Measurements from ENCODE around the gene MEI1.
"Not testable (repeated sequence)": the region's sequence is repeated elsewhere in the genome, so short reads cannot be mapped to it uniquely, and the experiment has no call there.

MEI1 gene

GRCh38 chr22:41833369-41834004 is 134.2 kb downstream of the MEI1 start:
- H3K4me3 ChIP-seq (IDR thresholded peaks at IDR 0.05; ENCODE audit: insufficient read depth, low read depth, low read length) = no peak overlapping the region
- TF ChIP-seq CTCF (conservative IDR thresholded peaks at IDR 0.05; ENCODE audit: low read depth, low read length) = no peak
- 0 out of 2 replicates have a peak, but pooled peaks cover 5% of the 10 kb centered on the region for H4K20me1 ChIP-seq (ENCODE audit: insufficient read depth)
- peaks cover 49% of the 10 kb centered on the region for H3K4me1 ChIP-seq (ENCODE audit: low read depth, poor library complexity, severe bottlenecking)
- H3K79me2 ChIP-seq (ENCODE audit: insufficient read depth, low read depth) = peaks cover 49% of the 10 kb centered on the region
- peak overlapping the region; percentile 90 for H3K9ac ChIP-seq
- H3K4me2 ChIP-seq = peak overlapping the region; percentile 85
- H3K27me3 ChIP-seq (ENCODE audit: insufficient read depth, low read depth) = no peaks in the 10 kb centered on the region
- peak overlapping the region; percentile 77 for H3K27ac ChIP-seq
- peaks cover 6% of the 10 kb centered on the region; the same call in 1 of the 2 replicates for H3K36me3 ChIP-seq (ENCODE audit: insufficient read depth)
- peak overlapping the region; percentile 19; the same call in 1 of the 2 replicates for H2AFZ ChIP-seq (ENCODE audit: low read depth)

- peak overlapping the region; percentile 90 for H3K9ac ChIP-seq
- peak overlapping the region; percentile 19; the same call in 1 of the 2 replicates for H2AFZ ChIP-seq (ENCODE audit: low read depth)
- 0 out of 2 replicates have a peak, but pooled peaks cover 5% of the 10 kb centered on the region for H4K20me1 ChIP-seq (ENCODE audit: insufficient read depth)
- peak overlapping the region; percentile 85 for H3K4me2 ChIP-seq
- peaks cover 56% of the 10 kb centered on the region for H3K79me2 ChIP-seq (ENCODE audit: insufficient read depth, low read depth)
- H3K36me3 ChIP-seq (ENCODE audit: insufficient read depth) = peaks cover 8% of the 10 kb centered on the region; the same call in 1 of the 2 replicates
- no peaks in the 10 kb centered on the region for H3K27me3 ChIP-seq (ENCODE audit: insufficient read depth, low read depth)
- peak overlapping the region; percentile 77 for H3K27ac ChIP-seq
- no peak for TF ChIP-seq CTCF (conservative IDR thresholded peaks at IDR 0.05; ENCODE audit: low read depth, low read length)
- no peak overlapping the region for H3K4me3 ChIP-seq (IDR thresholded peaks at IDR 0.05; ENCODE audit: insufficient read depth, low read depth, low read length)
- peaks cover 44% of the 10 kb centered on the region for H3K4me1 ChIP-seq (ENCODE audit: low read depth, poor library complexity, severe bottlenecking)
Observed at GRCh38 chr22:41834005-41834944, 135.0 kb downstream of the MEI1 start.

- H3K27me3 ChIP-seq (ENCODE audit: insufficient read depth, low read depth); H3K4me2 ChIP-seq; H4K20me1 ChIP-seq (ENCODE audit: insufficient read depth); H3K27ac ChIP-seq; H3K4me3 ChIP-seq (IDR thresholded peaks at IDR 0.05; ENCODE audit: insufficient read depth, low read depth, low read length); H3K9ac ChIP-seq; H2AFZ ChIP-seq (ENCODE audit: low read depth); H3K36me3 ChIP-seq (ENCODE audit: insufficient read depth): not testable (repeated sequence)
- Histone ChIP-seq H3K79me2 (ENCODE audit: insufficient read depth, low read depth) (peaks cover 61% of the 10 kb centered on the region), H3K4me1 (ENCODE audit: low read depth, poor library complexity, severe bottlenecking) (peaks cover 39% of the 10 kb centered on the region)
Observed at GRCh38 chr22:41835462-41835861, 136.2 kb downstream of the MEI1 start.

- no peak overlapping the region for H3K4me3 ChIP-seq (IDR thresholded peaks at IDR 0.05; ENCODE audit: insufficient read depth, low read depth, low read length)
- H3K27me3 ChIP-seq (ENCODE audit: insufficient read depth, low read depth) = no peaks in the 10 kb centered on the region
- H3K79me2 ChIP-seq (ENCODE audit: insufficient read depth, low read depth) = peaks cover 72% of the 10 kb centered on the region
- no peak overlapping the region for H3K9ac ChIP-seq
- no peak overlapping the region for H3K4me2 ChIP-seq
- TF ChIP-seq CTCF (conservative IDR thresholded peaks at IDR 0.05; ENCODE audit: low read depth, low read length) = no peak
- no peak overlapping the region for H3K27ac ChIP-seq
- H3K36me3 ChIP-seq (ENCODE audit: insufficient read depth) = peaks cover 8% of the 10 kb centered on the region; the same call in 1 of the 2 replicates
- H3K4me1 ChIP-seq (ENCODE audit: low read depth, poor library complexity, severe bottlenecking) = peaks cover 30% of the 10 kb centered on the region
- H2AFZ ChIP-seq (ENCODE audit: low read depth) = no peak overlapping the region
- H4K20me1 ChIP-seq (ENCODE audit: insufficient read depth) = 0 out of 2 replicates have a peak, but pooled peaks cover 5% of the 10 kb centered on the region
Observed at GRCh38 chr22:41836551-41836950, 137.2 kb downstream of the MEI1 start.

Measured in KMS-11 (cell line).